GM19452 (cell line): ENCODE data around the gene STPG1.
"Not testable (repeated sequence)": the region's sequence is repeated elsewhere in the genome, so short reads cannot be mapped to it uniquely, and the experiment has no call there.

Experiments
- ATAC-seq: cut with Tn5 transposase; IDR thresholded peaks from one replicate; pipeline ENCODE4 v1.9.1; 2021; ENCODE audit not compliant: unreplicated experiment

STPG1 gene

GRCh38 chr1:24413350-24414163 is at the start of gene STPG1:
Gene STPG1, minus strand, starts transcription at chr1:24413782. Its CDS starts 12,394 bp downstream, at chr1:24401388.
- no peak for ATAC-seq

GRCh38 chr1:24462128-24462527 is 48.5 kb upstream of the STPG1 start:
- not testable (repeated sequence) for ATAC-seq

GRCh38 chr1:24459551-24460266 is 46.1 kb upstream of the STPG1 start:
- ATAC-seq: no peak

GRCh38 chr1:24457866-24458265 is 44.3 kb upstream of the STPG1 start:
- no peak for ATAC-seq

- no peak for ATAC-seq
These were observed 41.7 kb upstream of the STPG1 start for GRCh38 chr1:24455272-24455671.

GRCh38 chr1:24454673-24455072 is 41.1 kb upstream of the STPG1 start:
- ATAC-seq: no peak

- no peak for ATAC-seq
These were observed 39.4 kb upstream of the STPG1 start for GRCh38 chr1:24452922-24453485.

GRCh38 chr1:24451746-24452145 is 38.2 kb upstream of the STPG1 start:
- no peak for ATAC-seq

- ATAC-seq: no peak
These were observed 37.3 kb upstream of the STPG1 start for GRCh38 chr1:24450857-24451397.

- no peak for ATAC-seq
These were observed 36.7 kb upstream of the STPG1 start for GRCh38 chr1:24450316-24450715.

- ATAC-seq: not testable (repeated sequence)
These were observed 32.9 kb upstream of the STPG1 start for GRCh38 chr1:24446446-24446845.

GRCh38 chr1:24443241-24443656 is 29.7 kb upstream of the STPG1 start:
- no peak for ATAC-seq

GRCh38 chr1:24442764-24443163 is 29.2 kb upstream of the STPG1 start:
- no peak for ATAC-seq

- ATAC-seq: no peak
These were observed 28.6 kb upstream of the STPG1 start for GRCh38 chr1:24441996-24442668.

GRCh38 chr1:24441480-24441879 is 27.9 kb upstream of the STPG1 start:
- no peak for ATAC-seq

GRCh38 chr1:24440436-24440835 is 26.9 kb upstream of the STPG1 start:
- ATAC-seq: no peak

- no peak for ATAC-seq
These were observed 24.9 kb upstream of the STPG1 start for GRCh38 chr1:24438423-24438901.

- ATAC-seq: no peak
These were observed 24.2 kb upstream of the STPG1 start for GRCh38 chr1:24437631-24438396.

GRCh38 chr1:24435782-24436365 is 22.3 kb upstream of the STPG1 start:
- ATAC-seq: no peak

- no peak for ATAC-seq
These were observed 13.9 kb upstream of the STPG1 start for GRCh38 chr1:24427545-24427862.
